Endothelial cell (in vitro differentiated cells): ENCODE data around the gene CEBPA. TPM values are rescaled to one million over a fixed set of nuclear protein-coding genes. Genes with fewer than 3 reads are reported as not detected.
A peak's percentile ranks its signal among the peaks of the same experiment; 100 is the strongest.

Source experiments
- DNase-seq: peaks from one replicate; pipeline ENCODE4 v3.0.0; 2021; ENCODE audit warnings: low spot score
- H3K27ac Mint-ChIP-seq: one replicate; pipeline ENCODE4 v1.8.0; 2021; ENCODE audit warnings: mixed read lengths, inconsistent platforms; ENCODE audit not compliant: unreplicated experiment
- H3K27me3 Mint-ChIP-seq: one replicate; pipeline ENCODE4 v1.8.0; 2021; ENCODE audit warnings: mild to moderate bottlenecking, moderate library complexity, mixed read lengths, inconsistent platforms; ENCODE audit not compliant: unreplicated experiment
- H3K36me3 Mint-ChIP-seq: one replicate; pipeline ENCODE4 v1.8.0; 2021; ENCODE audit warnings: mild to moderate bottlenecking, low read depth, mixed read lengths, inconsistent platforms; ENCODE audit not compliant: unreplicated experiment
- H3K4me1 Mint-ChIP-seq: one replicate; pipeline ENCODE4 v1.8.0; 2021; ENCODE audit warnings: mild to moderate bottlenecking, mixed read lengths, inconsistent platforms; ENCODE audit not compliant: unreplicated experiment
- H3K4me3 Mint-ChIP-seq: one replicate; pipeline ENCODE4 v1.8.0; 2021; ENCODE audit warnings: mild to moderate bottlenecking, mixed read lengths, inconsistent platforms; ENCODE audit not compliant: unreplicated experiment
- H3K9me3 Mint-ChIP-seq: one replicate; pipeline ENCODE4 v1.8.0; 2021; ENCODE audit warnings: mixed read lengths, inconsistent platforms; ENCODE audit not compliant: unreplicated experiment
- CTCF ChIP-seq: fragments of 200-600 bp; sonication (generic); IDR thresholded peaks from one replicate; pipeline ENCODE4 v1.5.0; 2021; ENCODE audit warnings: antibody characterized with exemption; ENCODE audit not compliant: unreplicated experiment
- total RNA-seq: library from RNA; stranded (reverse); fragmentation: NEBNext Ultra II Directional; extraction: Animal tissue kit (Norgen Biotek cat#: 25700); gene quantifications from one replicate; pipeline ENCODE4 v1.2.1, GENCODE V29; 2021; ENCODE audit not compliant: unreplicated experiment

The CEBPA gene
- total RNA-seq, 1 donor from 2014 or later = 0.59 TPM

GRCh38 chr19:33280351-33280921, 21.9 kb downstream of the CEBPA start:
- DNase-seq = no peak
- TF ChIP-seq CTCF = no peak
- Mint-ChIP-seq H3K27me3 (peaks cover 12% of the 10 kb centered on the region), H3K4me1 (no peaks in the 10 kb centered on the region), H3K9me3 (no peaks in the 10 kb centered on the region), H3K36me3 (peaks cover 7% of the 10 kb centered on the region), H3K27ac (no peak overlapping the region), H3K4me3 (peak overlapping the region; percentile 19)

GRCh38 chr19:33279430-33280350, 22.6 kb downstream of the CEBPA start:
- TF ChIP-seq CTCF = no peak
- H3K4me3 Mint-ChIP-seq = peak overlapping the region; percentile 19

GRCh38 chr19:33278403-33279269, 23.7 kb downstream of the CEBPA start:
- no peak for TF ChIP-seq CTCF
- no peak overlapping the region for H3K27ac Mint-ChIP-seq
- no peaks in the 10 kb centered on the region for H3K9me3 Mint-ChIP-seq
- H3K4me1 Mint-ChIP-seq = peaks cover 8% of the 10 kb centered on the region
- no peak for DNase-seq
- H3K4me3 Mint-ChIP-seq = no peak overlapping the region
- peaks cover 7% of the 10 kb centered on the region for H3K36me3 Mint-ChIP-seq
- peaks cover 10% of the 10 kb centered on the region for H3K27me3 Mint-ChIP-seq

More at GRCh38 chr19:33279430-33280350, 22.6 kb downstream of the CEBPA start:
- H3K27me3 Mint-ChIP-seq = peaks cover 12% of the 10 kb centered on the region
- no peaks in the 10 kb centered on the region for H3K9me3 Mint-ChIP-seq
- no peak overlapping the region for H3K27ac Mint-ChIP-seq
- no peak for DNase-seq
- H3K36me3 Mint-ChIP-seq = peaks cover 7% of the 10 kb centered on the region
- H3K4me1 Mint-ChIP-seq = no peaks in the 10 kb centered on the region

GRCh38 chr19:33278023-33278402, 24.3 kb downstream of the CEBPA start:
- no peak for DNase-seq
- peaks cover 8% of the 10 kb centered on the region for H3K36me3 Mint-ChIP-seq
- TF ChIP-seq CTCF = no peak
- peaks cover 10% of the 10 kb centered on the region for H3K4me1 Mint-ChIP-seq
- no peak overlapping the region for H3K27ac Mint-ChIP-seq
- H3K4me3 Mint-ChIP-seq = no peak overlapping the region
- H3K9me3 Mint-ChIP-seq = no peaks in the 10 kb centered on the region
- peaks cover 10% of the 10 kb centered on the region for H3K27me3 Mint-ChIP-seq
